Panc1 (cell line): Measurements from ENCODE around the gene NCAM1.

Source experiments
- SIN3A ChIP-seq: IDR thresholded peaks from 2 replicates; pipeline ENCODE4 v1.6.1; 2012; ENCODE audit warnings: low read depth, mild to moderate bottlenecking, low read length, moderate library complexity, borderline replicate concordance; ENCODE audit not compliant: insufficient read depth
- TCF7L2 ChIP-seq: IDR thresholded peaks from 2 replicates; pipeline ENCODE4 v1.6.1; 2011; ENCODE audit warnings: mild to moderate bottlenecking, low read depth, low read length, inconsistent platforms
- TF ChIP-seq, protein P1 (sequence below): fragments of 450-650 bp; IDR thresholded peaks from 2 replicates; pipeline ENCODE4 v1.5.1; 2017; ENCODE audit warnings: mild to moderate bottlenecking
- TF ChIP-seq, protein P2 (sequence below), 2 experiments: IDR thresholded peaks; 2 replicates each; pipeline ENCODE4 v1.6.1; 2011 to 2012; ENCODE audit warnings: low read depth in 2 of 2, control low read depth in 1 of 2, low read length in 1 of 2, mild to moderate bottlenecking in 1 of 2, moderate library complexity in 1 of 2; ENCODE audit not compliant: insufficient read depth in 1 of 2

GRCh38 chr11:113276466-113276865 lies 315.2 kb downstream of the NCAM1 start:
- TF ChIP-seq, protein P1, sequence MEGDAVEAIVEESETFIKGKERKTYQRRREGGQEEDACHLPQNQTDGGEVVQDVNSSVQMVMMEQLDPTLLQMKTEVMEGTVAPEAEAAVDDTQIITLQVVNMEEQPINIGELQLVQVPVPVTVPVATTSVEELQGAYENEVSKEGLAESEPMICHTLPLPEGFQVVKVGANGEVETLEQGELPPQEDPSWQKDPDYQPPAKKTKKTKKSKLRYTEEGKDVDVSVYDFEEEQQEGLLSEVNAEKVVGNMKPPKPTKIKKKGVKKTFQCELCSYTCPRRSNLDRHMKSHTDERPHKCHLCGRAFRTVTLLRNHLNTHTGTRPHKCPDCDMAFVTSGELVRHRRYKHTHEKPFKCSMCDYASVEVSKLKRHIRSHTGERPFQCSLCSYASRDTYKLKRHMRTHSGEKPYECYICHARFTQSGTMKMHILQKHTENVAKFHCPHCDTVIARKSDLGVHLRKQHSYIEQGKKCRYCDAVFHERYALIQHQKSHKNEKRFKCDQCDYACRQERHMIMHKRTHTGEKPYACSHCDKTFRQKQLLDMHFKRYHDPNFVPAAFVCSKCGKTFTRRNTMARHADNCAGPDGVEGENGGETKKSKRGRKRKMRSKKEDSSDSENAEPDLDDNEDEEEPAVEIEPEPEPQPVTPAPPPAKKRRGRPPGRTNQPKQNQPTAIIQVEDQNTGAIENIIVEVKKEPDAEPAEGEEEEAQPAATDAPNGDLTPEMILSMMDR: no peak
- TF ChIP-seq, protein P2, sequence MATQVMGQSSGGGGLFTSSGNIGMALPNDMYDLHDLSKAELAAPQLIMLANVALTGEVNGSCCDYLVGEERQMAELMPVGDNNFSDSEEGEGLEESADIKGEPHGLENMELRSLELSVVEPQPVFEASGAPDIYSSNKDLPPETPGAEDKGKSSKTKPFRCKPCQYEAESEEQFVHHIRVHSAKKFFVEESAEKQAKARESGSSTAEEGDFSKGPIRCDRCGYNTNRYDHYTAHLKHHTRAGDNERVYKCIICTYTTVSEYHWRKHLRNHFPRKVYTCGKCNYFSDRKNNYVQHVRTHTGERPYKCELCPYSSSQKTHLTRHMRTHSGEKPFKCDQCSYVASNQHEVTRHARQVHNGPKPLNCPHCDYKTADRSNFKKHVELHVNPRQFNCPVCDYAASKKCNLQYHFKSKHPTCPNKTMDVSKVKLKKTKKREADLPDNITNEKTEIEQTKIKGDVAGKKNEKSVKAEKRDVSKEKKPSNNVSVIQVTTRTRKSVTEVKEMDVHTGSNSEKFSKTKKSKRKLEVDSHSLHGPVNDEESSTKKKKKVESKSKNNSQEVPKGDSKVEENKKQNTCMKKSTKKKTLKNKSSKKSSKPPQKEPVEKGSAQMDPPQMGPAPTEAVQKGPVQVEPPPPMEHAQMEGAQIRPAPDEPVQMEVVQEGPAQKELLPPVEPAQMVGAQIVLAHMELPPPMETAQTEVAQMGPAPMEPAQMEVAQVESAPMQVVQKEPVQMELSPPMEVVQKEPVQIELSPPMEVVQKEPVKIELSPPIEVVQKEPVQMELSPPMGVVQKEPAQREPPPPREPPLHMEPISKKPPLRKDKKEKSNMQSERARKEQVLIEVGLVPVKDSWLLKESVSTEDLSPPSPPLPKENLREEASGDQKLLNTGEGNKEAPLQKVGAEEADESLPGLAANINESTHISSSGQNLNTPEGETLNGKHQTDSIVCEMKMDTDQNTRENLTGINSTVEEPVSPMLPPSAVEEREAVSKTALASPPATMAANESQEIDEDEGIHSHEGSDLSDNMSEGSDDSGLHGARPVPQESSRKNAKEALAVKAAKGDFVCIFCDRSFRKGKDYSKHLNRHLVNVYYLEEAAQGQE (IDR thresholded peaks at IDR 0.05; ENCODE audit: insufficient read depth in 1 of 2, low read depth in 2 of 2, low read length in 1 of 2): no peak
- TF ChIP-seq TCF7L2: no peak
- no peak for TF ChIP-seq SIN3A
